ENCODE data around the gene MRPL44.

Gene MRPL44

DNA sequence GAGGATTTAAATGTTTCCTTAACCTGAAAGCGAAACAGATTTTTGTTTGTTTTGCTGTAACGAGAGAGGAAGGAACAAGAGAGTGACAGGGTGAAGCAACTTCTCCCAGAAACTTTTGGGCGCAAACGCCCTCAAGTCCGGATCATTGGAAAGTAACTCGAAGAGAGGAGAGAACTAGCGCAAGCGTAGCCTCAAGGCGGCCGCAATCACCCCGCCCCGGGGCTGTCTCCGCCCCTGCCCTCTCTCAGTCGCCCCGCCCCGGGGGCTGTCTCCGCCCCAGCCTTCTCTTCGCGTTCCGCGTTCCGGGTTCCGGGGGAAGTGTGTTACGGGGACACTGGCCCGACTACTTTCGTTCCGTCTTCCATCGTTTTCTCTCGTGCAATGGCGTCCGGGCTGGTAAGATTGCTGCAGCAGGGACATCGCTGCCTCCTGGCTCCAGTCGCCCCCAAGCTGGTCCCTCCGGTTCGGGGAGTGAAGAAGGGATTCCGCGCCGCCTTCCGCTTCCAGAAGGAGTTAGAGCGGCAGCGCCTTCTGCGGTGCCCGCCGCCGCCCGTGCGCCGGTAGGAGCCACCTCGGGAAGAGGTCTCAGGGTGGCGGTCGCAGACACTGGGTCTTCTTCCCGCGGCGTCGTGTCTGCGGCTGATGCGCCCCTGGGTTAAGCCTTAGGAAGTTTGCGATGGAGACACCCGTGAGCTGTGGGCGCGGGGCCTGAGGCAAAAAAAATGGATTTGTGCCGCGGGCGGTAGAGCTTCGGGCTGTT, at the start of gene MRPL44:
Gene MRPL44, plus strand, starts transcription at position 372 of the 760 bp plus-strand sequence. Its CDS starts 10 bp downstream, at position 382.
- DNase-seq (ENCODE audit: low read depth): peak; percentile 90

DNA sequence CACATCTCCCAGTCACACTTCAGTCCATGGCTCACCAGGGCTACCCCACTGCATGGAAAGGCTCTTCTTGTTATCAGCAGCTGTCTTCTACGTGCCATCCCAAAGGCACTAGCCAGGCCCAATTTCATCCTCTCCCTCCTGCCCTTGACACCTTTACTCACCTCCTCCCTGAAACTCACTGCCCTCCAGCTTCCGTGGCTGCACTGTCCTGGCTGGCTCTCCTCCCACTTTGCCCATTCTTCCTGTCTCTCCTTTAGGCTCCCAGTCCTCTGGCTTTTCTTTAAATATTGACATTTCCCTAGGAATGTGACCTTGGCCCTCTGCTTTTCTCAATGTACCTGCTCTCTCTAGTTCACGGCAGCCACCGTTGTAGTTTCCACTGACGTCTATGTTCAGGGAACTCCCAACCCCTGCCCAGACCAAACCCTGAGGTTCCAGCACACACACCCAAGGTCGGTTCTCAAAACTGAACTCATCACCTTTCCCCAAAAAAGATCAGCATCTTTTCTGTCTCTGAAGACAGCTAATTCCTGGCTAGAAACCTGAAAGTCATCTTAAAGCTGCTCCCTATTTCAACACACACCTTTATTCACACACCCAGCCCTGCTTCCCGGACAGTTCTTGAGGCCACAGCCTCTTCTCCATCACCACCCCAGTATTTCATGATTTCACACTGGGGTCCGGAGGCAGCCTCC, 48.8 kb upstream of the MRPL44 start:
- no peak for DNase-seq (ENCODE audit: low read depth)

DNA sequence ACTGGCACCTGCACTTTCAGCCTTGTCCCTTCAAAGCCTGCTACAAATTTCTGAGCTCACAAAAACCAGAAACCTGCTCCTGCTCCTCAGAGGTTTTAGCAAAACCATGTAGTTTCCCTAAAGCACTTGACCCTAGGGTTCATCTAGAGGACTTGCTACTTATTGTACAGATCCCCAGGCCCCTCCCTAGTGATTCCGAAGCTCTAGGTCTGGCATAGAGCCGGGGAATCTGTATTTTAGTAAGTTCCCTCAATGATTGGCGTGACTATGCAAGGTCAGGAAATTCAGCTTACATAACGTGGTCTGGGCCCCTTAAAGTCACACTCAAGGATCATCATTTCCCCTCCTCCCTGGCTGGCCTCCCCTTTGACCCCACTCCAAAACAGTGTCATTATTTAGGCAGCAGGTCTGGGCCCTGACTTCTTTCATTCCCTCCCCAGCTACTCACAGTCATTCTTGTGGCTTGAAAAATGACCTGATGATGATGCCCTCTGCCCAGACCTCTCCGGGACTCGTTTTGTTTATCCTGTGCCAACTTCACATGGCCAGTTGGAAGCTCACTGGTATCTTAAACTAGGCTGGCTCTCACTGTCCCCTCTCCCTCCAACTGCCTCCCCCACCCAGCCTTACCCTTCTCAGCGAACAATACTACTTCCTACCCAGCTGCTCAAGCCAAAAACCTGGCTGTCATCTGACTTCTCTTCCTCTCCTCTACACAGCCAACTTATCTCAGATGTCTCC, 48.1 kb upstream of the MRPL44 start:
- no peak for DNase-seq (ENCODE audit: low read depth)

DNA sequence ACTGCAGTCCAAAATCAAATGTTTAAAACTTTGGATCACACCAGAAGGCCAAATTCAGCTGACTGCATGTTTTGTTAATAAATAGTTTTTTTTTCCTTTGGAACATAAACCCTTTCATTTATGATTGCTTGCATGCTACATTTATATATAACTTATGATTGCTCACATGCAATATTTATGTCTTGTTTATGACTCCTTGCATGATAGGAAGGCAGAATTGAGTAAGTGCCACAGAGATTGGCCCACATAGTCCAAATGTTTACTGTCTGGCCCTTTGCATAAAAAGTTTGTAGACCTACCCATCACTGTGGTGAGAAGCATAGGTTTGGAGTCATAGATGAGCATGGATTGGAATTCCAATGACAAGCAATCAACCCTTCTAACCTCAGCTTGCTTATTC, 42.9 kb upstream of the MRPL44 start:
- no peak for DNase-seq (ENCODE audit: low read depth)

DNA sequence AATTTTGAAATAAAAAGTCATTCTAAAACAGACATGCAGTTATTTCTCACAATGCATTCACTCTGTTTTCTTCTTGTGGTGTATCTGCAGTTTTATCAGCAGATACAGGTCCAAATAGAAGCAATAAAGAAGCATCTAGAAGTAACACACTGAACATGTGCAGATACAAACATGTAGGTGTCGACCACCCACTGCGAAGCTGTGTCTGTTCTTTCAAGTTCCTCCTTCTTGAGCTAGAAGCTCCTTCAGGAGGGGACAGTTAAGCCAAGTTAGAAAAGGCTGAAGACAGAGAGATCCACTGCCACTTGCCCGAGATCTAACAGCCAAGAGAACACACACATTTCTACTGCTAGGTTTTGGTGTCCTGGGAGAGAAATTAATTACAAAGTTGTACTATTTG, 42.2 kb upstream of the MRPL44 start:
- no peak for DNase-seq (ENCODE audit: low read depth)

DNA sequence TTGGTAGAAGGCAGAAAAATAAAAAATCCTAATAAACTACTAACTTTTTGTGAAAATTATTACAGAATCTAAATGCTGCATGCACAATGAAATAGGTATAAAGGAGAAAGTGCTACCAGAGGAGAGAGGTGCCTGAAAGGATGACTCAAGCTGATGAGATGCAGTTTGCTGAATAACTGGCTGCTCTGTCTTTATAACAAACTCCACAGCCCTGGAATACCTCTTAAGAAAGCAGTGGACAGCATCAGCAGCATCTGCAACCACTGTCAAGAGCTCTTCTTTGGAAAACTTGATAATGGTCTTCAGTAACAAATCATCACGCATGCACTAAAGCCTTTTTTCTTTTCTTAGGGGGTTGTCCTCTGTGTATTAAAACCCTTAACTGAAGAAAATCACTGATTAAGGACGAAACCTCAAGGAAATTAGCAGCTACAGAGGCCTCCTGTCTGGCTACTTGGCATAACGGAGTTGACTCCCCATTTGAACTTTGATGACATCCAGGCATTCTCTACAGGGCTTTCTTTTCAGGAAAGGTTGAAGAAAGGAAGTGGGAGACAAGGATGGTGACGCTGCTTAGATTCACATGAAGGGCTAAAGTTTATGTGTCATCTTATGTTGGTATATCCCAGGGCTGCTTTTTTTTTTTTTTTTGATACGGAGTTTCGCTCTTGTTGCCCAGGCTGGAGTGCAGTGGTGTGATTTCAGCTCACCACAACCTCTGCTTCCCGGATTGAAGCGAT, 40.9 kb upstream of the MRPL44 start:
- no peak for DNase-seq (ENCODE audit: low read depth)

DNA sequence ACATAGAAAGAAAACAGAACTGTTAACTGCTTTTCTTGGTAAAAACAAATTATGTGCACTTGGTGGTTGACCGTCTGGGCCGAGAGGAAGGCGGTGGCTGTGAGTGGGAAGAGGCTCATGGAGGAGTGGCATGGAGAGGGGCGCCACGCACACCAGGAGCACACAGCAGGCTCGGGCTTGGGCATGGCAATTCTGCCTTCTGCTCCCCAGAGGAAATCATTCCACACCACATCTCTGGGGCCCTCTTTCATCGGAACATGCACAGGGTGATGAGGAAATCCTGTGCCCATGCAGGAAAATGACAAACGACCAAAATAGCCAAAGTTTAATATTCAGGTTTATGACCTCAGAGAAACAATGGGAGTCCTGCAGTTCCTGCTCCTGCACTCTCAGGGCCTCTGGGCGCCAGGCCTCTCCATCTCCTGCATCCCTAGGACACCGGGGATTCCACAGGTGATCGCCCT, 38.6 kb upstream of the MRPL44 start:
- DNase-seq (ENCODE audit: low read depth): no peak

DNA sequence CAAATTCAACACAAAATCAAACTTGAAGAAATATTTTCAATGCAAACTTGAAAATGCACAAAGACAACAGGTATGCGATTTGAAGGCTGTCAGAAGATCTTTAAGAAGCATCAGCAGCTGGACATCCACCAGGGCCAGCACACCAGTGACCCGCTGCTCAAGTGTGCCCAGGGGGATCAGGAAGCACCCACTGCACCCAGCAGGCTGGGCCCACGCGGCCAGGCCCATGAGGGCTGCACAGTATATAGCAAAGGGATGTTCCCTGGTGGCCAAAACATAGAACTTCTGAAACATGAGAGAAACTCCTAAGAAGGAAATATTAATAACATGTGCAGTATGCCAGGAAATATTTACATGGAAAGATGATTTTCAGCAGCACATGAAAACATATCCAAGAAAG, 37.2 kb upstream of the MRPL44 start:
- no peak for DNase-seq (ENCODE audit: low read depth)

DNA sequence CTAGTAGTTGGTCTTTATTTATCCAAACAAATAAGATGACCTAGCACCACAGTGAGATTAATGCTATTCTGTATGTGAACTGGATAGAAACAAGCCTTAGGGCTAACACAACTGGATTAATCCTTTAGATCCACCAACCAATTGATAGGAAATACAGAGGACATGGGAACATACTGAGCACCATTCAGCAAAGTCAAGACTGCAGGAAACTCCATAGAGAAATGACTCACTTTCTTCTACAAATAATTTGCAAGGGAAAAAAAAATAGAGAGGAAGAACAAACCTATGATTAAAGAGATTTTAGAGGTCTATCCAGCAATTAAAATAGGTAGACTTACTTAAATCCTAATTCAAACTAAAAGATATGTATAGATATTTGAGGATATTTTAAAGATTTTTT, 36.1 kb upstream of the MRPL44 start:
- DNase-seq (ENCODE audit: low read depth): no peak

DNA sequence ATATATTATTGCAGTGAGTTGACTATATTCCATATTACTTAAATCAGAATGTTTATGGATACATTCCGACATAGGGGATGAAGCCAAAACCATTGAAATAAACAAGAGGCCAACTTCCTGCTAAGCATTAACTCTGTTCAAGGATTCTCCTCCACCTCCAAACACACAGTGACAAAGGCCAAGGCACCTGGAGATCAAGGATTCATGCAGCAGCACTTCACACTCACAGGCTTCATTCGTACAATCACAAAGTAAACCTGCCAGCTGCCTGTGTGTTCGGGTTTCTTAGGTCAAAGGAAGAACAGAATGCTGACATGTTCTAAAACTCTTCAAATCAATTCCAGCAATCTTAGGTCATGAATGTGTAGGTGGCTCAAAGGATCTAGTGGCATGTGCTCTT, 35.0 kb upstream of the MRPL44 start:
- no peak for DNase-seq (ENCODE audit: low read depth)

DNA sequence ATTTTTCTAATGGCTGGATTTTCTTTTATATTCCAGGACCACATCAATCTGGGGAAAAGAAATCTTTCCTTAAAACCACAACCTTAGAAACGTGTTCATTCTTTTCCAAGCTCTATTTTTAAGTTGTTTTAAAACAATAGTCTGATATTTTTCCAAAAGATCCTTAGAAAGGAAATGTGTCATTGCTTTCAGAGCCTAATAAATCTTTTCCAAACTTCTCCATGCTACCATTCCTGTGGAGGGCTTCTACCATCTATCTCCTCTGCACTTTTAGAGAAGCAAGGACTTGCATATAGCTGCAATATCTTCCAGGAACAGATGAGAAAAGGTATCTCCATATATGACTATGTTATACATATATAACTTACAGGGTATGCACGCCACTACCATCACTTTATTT, 33.3 kb upstream of the MRPL44 start:
- DNase-seq (ENCODE audit: low read depth): no peak

DNA sequence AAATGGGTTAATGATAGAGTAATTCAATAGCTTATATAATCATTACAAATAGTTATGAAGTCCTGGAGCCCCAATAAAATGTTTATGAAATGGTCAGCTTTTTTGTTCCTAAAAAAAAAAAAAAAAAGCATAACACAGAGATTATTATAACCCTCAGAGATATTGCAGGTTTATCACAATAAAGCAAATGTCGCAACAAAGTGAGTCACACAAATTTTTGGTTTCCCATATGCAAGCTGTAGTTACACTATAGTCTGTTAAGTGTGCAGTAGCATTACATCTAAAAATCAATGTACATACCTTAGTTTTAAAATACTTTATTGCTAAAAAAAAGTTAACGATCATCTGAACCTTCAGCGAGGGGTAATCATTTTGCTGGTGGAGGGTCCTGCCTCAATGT, 32.2 kb upstream of the MRPL44 start:
- DNase-seq (ENCODE audit: low read depth): no peak

DNA sequence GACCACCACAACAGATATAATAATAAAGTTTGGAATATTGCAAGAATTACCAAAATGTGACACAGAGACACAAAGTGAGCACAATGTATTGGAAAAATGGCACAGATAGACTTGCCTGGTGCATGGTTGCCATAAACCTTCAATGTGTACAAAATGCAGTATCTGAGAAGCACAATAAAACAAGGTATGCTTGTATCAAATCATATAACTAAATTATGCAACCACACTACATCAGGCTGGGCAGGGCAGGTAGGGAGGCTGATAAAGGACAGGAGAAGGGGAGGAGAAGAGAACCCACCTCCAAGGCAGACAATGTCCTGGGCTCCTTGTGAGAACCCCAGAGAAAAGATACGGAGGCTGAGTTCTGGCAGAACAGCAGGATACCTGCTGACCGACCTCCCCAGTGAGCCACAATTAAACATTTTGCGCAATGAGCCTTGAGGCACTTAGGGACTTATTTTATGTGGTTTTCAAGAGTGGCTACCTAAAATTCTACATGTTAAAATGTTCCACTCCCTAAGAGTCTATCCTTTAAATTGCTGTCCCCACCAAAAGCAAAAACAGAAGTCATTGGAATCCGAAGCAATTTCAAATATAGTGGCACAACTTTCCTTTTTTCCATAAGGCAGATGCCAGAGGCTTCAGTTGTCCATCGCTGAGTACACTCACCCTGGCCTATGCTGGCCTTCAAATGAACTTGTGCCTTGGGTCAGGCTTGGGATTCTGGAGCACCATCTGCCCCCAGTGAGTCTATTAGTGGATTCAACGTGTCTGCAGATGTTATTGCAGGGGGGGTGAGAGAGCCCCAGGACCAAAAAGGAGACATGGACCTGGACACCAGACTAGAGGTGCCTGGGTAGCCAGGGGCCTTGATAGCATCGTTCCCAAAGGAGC, 28.9 kb upstream of the MRPL44 start:
- DNase-seq (ENCODE audit: low read depth): no peak

DNA sequence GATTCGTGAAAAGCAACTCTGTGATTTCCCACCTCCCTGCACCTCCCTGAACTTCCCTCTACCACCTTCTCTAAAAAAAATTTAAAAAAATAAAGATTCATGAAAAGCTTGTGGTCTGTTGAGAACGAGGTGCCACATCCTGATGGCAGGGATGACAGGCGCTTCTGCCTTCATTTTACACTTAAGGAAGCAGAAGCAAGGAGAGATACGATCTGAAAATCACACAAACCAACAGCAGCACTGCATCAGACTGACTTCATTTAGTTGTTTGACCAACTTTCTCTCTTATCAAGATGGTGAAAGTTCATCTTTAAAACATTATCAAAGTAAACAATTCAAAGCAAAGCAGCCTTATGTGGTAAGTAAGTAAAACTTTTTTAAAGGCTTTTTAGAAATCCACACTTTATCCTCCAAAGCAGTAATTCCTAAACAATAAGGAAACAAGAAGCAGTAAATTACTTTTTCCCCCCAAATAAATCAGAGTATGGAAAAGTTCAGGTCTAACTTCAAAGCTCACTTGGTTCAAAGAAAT, 27.6 kb upstream of the MRPL44 start:
- no peak for DNase-seq (ENCODE audit: low read depth)

DNA sequence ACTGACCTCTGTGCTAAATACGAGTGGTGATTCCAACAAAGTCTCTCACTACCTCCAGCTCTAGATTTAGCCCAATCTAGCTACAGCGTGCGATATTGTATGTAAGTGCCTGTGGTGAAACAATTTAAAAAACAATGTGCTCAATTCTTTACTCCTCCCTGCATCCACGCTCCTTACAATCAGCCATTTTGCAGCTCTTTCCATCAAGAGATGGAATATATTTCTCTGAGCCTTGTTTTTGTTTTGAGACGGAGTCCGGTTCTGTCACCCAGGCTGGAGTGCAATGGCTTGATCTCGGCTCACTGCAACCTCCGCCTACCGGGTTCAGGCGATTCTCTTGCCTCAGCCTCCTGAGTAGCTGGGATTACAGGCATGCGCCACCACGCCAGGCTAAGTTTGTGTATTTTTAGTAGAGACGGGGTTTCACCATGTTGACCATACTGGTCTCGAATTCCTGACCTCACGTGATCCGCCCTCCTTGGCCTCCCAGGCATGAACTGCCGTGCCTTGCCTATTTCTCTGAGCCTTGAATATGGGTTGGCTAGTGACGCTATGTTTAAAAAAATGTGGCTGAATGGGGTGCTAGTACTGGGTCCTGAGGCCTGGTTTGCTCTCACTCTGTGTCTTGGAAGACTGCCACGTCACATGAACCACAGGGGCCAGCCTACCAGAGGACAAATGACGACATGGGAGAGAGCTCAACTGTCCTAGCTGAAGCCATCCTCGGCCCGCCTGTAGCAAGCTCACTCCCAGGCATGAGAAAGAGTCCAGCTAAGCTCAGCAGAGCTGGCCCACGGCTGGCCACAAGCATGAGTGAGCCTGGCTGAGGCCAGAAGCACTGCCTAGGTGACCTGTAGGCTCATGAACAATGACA, 26.9 kb upstream of the MRPL44 start:
- DNase-seq (ENCODE audit: low read depth): no peak

DNA sequence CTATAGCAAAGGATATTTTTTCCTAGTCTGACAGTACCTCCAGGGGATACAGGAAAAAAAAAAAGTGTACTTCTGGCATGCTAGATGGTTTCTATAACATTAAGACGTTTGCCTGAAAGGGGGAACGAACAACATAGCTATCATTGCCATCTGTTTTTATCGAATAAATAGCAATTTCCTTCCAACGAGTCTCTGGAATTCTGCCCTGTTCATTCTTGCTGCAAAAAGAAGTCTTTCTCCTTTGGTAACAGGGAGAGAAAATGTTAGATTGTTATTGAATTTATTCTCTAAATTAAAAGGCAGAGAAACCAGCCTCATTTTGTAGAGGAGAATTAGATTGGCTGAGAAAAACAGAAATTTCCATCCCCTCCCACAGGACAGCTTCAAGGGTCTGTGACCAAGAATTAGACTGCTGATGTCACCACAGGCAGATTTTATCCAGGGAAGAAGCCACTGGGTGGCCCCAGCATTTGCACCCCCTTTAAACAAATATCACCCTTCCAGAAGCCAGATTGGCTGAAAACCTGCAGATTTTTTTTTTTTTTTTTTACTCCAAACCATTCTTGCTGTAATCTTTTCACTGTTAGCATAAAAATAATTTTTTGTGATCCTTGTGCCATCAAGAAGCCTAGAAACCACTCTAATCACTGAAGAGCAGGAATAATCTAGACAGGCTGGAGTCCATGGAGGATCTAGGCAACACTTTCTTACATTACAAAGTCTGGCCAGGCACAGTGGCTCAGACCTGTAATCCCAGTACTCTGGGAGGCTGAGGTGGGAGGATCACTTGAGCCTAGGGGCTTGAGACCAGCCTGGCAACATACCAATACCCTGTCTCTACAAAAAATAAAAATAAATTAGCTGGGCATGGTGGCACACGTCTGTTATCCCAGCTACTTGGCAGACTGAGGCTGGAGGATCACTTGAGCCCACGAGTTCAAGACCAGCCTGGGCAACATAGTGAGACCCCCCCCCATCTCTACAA, 24.2 kb upstream of the MRPL44 start:
- DNase-seq (ENCODE audit: low read depth): no peak

DNA sequence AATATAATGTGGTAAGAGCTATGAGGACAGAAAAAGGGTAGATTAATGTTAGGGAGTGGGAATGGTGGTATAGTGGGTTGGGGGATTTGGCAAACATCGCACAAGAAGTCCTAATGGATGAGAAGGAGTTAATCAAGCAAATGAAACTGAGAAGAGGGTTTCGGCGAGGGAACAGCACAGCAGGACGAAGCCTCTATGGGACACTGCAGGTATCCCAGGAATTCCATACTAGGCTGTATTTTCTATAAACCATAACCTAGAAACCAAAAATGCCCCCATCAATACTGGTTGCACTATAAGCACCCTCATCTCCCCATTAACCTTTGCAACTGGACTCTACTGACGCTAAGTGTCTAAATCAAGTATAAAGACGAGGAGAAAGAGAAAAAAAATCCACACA, 22.4 kb upstream of the MRPL44 start:
- DNase-seq (ENCODE audit: low read depth): no peak

DNA sequence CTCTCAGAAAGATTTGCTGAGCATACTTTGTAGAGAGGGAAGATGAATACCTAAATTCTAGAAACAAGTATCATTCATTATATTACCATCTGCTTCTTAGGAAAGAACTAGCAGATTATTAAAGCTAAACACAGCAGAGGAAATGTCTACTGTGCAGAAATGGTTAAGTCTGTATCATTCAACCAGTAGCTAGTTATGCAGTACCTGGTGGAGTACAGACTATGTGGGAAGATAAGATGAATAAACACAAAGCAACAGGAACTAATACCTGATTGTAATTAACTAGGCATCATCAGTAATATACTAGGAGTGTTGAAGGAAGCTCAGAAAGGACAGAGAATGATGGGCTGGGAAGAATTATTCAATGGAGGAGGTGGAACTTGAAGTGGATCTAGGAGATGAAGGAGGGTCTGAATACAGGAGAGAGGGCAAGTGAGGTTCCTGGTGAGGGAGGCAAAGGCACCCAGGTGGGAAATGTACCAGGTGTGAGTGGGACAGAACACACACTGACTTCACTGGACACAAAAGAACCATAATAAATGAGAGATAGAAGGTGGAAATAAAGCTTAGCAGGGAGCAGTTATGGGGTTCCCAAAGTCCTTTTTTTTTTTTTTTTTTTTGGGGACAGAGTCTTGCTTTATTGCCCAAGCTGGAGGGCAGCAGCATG, 21.7 kb upstream of the MRPL44 start:
- DNase-seq (ENCODE audit: low read depth): no peak

Measured in GM04504 (cell line).